GM23338 (cell line): ENCODE data around the gene KLHL40. TPM values are rescaled to one million over a fixed set of nuclear protein-coding genes. Genes with fewer than 3 reads are reported as not detected.

Experiments used
- ATAC-seq: fragments of 200-7000 bp; cut with Tn5 transposase; 3 replicates; pipeline ENCODE4 v1.9.1; 2020
- DNase-seq: peaks from one replicate; pipeline ENCODE4 v3.0.0-alpha.2; 2015; ENCODE audit warnings: low spot score
- H2AFZ ChIP-seq: fragments of 200-600 bp; sonication (generic); 2 replicates; pipeline ENCODE4 v1.8.0; 2016; ENCODE audit warnings: antibody characterized with exemption, mild to moderate bottlenecking, moderate library complexity
- H3F3A ChIP-seq: fragments of 200-600 bp; sonication (generic); replicated peaks from 2 replicates; pipeline ENCODE4 v1.8.0; 2017; ENCODE audit warnings: antibody characterized with exemption, mixed run types, low read depth
- H3K27ac ChIP-seq: fragments of 200-600 bp; sonication (generic); 2 replicates; pipeline ENCODE4 v1.6.1; 2016; ENCODE audit warnings: low read depth
- H3K27me3 ChIP-seq: fragments of 200-600 bp; sonication (generic); 2 replicates; pipeline ENCODE4 v1.8.0; 2016; ENCODE audit warnings: mild to moderate bottlenecking, mixed run types, moderate library complexity; ENCODE audit not compliant: insufficient read depth
- H3K36me3 ChIP-seq: fragments of 200-600 bp; sonication (generic); 2 replicates; pipeline ENCODE4 v1.8.0; 2016; ENCODE audit warnings: mild to moderate bottlenecking; ENCODE audit not compliant: insufficient read depth
- H3K4me1 ChIP-seq: fragments of 200-600 bp; sonication (generic); 2 replicates; pipeline ENCODE4 v1.8.0; 2016; ENCODE audit warnings: mild to moderate bottlenecking, moderate library complexity; ENCODE audit not compliant: insufficient read depth
- H3K4me2 ChIP-seq: fragments of 200-600 bp; sonication (generic); 2 replicates; pipeline ENCODE4 v1.7.1; 2017; ENCODE audit warnings: mixed run types
- H3K4me3 ChIP-seq: fragments of 200-600 bp; sonication (generic); 2 replicates; pipeline ENCODE4 v1.6.1; 2016; ENCODE audit warnings: mixed run types
- H3K79me2 ChIP-seq: fragments of 200-600 bp; sonication (generic); replicated peaks from 2 replicates; pipeline ENCODE4 v1.8.0; 2017; ENCODE audit warnings: mild to moderate bottlenecking; ENCODE audit not compliant: insufficient read depth
- H3K9me2 ChIP-seq: fragments of 200-600 bp; sonication (generic); 2 replicates; pipeline ENCODE4 v1.8.0; 2017; ENCODE audit not compliant: insufficient read depth
- H4K20me1 ChIP-seq: fragments of 200-600 bp; sonication (generic); replicated peaks from 2 replicates; pipeline ENCODE4 v1.8.0; 2017; ENCODE audit warnings: mild to moderate bottlenecking; ENCODE audit not compliant: insufficient read depth
- H3K27ac Mint-ChIP-seq: 2 replicates; pipeline ENCODE4 v1.8.0; 2020; ENCODE audit warnings: inconsistent platforms, mild to moderate bottlenecking, moderate library complexity, mixed read lengths
- H3K27me3 Mint-ChIP-seq: 3 replicates; pipeline ENCODE4 v1.8.0; 2022; ENCODE audit warnings: low read depth, mild to moderate bottlenecking, moderate library complexity, mixed read lengths, inconsistent platforms; ENCODE audit not compliant: insufficient read depth, poor library complexity
- H3K36me3 Mint-ChIP-seq: 3 replicates; pipeline ENCODE4 v1.8.0; 2021; ENCODE audit warnings: low read depth, mild to moderate bottlenecking, inconsistent platforms, moderate library complexity, mixed read lengths
- H3K4me1 Mint-ChIP-seq: 3 replicates; pipeline ENCODE4 v1.8.0; 2020; ENCODE audit warnings: mild to moderate bottlenecking, inconsistent platforms, mixed read lengths
- H3K4me3 Mint-ChIP-seq: 3 replicates; pipeline ENCODE4 v1.8.0; 2021; ENCODE audit warnings: moderate library complexity, mild to moderate bottlenecking, inconsistent platforms, mixed read lengths
- H3K9me3 Mint-ChIP-seq: 3 replicates; pipeline ENCODE4 v1.8.0; 2020; ENCODE audit warnings: moderate library complexity, mild to moderate bottlenecking, inconsistent platforms, mixed read lengths
- CTCF ChIP-seq, 2 experiments: fragments of 200-600 bp in 1 of 2; sonication (generic) in 1 of 2; conservative IDR thresholded peaks; 2 replicates each; pipeline versions ENCODE4 v1.5.1 to v1.6.1; 2016 to 2017; ENCODE audit warnings: antibody characterized with exemption in 2 of 2, low read depth in 2 of 2, mild to moderate bottlenecking in 2 of 2, moderate library complexity in 1 of 2
- JUNB ChIP-seq: IDR thresholded peaks from one replicate; pipeline ENCODE4 v1.6.1; 2016; ENCODE audit warnings: antibody characterized with exemption; ENCODE audit not compliant: unreplicated experiment
- STAT1 ChIP-seq: IDR thresholded peaks from one replicate; pipeline ENCODE4 v1.6.1; 2016; ENCODE audit warnings: antibody characterized with exemption; ENCODE audit not compliant: unreplicated experiment
- ZNF331 ChIP-seq: fragments of 250-450 bp; sonication (Bioruptor Pico); IDR thresholded peaks from 2 replicates; pipeline ENCODE4 v1.5.0; 2020; ENCODE audit warnings: low read depth, mild to moderate bottlenecking, moderate library complexity
- ZNF462 ChIP-seq: fragments of 250-450 bp; sonication (Bioruptor Pico); IDR thresholded peaks from 2 replicates; pipeline ENCODE4 v1.5.0; 2020; ENCODE audit warnings: mild to moderate bottlenecking, moderate library complexity
- polyA plus RNA-seq: library from polyadenylated mRNA; unstranded; fragments of >200 nt; fragmentation: Nextera tagmentation; extraction: Ambion mirVana; gene quantifications from 2 replicates; pipeline ENCODE4 v1.2.1, GENCODE V29; 2016
- total RNA-seq: library from RNA; depleted of rRNA; stranded (reverse); fragments of >200 nt; shearing (Covaris generic); gene quantifications from 2 replicates; pipeline ENCODE4 v1.2.3, GENCODE V29; 2014

KLHL40 gene
- total and polyA plus RNA-seq, 2 experiments from 2014 or later = not detected

GRCh38 chr3:42732196-42732828, 47.0 kb downstream of the KLHL40 start (continued):
- no peak for TF ChIP-seq ZNF462 (CRISPR knock-in tag)

- H3K27ac ChIP-seq = no peak overlapping the region
Measured at GRCh38 chr3:42732829-42733459, 47.6 kb downstream of the KLHL40 start.

More at GRCh38 chr3:42732829-42733459, 47.6 kb downstream of the KLHL40 start:
- Histone ChIP-seq H3F3A (no peaks in the 10 kb centered on the region), H3K4me2 (peak overlapping the region; percentile 67), H3K4me3 (no peak overlapping the region), H4K20me1 (no peaks in the 10 kb centered on the region), H3K79me2 (no peaks in the 10 kb centered on the region), H3K9me2 (peaks cover 3% of the 10 kb centered on the region; the same call in 1 of the 2 replicates), H2AFZ (peak overlapping the region; percentile 82), H3K36me3 (no peaks in the 10 kb centered on the region), H3K27me3 (no peaks in the 10 kb centered on the region), H3K4me1 (peaks cover 15% of the 10 kb centered on the region)
- H3K4me3 Mint-ChIP-seq = no peak overlapping the region; the same call in 2 of the 3 replicates
- ATAC-seq (peak; percentile 20), DNase-seq (peak; percentile 16)
- peak overlapping the region; percentile 62; the same call in 1 of the 2 replicates for H3K27ac Mint-ChIP-seq
- peaks cover 17% of the 10 kb centered on the region for H3K27me3 Mint-ChIP-seq
- peaks cover 34% of the 10 kb centered on the region for H3K4me1 Mint-ChIP-seq
- H3K9me3 Mint-ChIP-seq = no peaks in the 10 kb centered on the region
- TF ChIP-seq CTCF (conservative IDR thresholded peaks at IDR 0.05; ENCODE audit: low read depth in 2 of 2) = peak in 1 of 2 experiments; percentile 22; a peak in 1 of 4 replicates
- no peak for TF ChIP-seq ZNF331 (CRISPR knock-in tag)
- TF ChIP-seq JUNB = no peak
- no peak for TF ChIP-seq STAT1
- H3K36me3 Mint-ChIP-seq = no peaks in the 10 kb centered on the region
